VCaP (cell line): ENCODE results near the gene S100PBP.

ENCODE experiments used
- H3K27ac ChIP-seq: fragments of 450-650 bp; 2 replicates; pipeline ENCODE4 v1.5.1; 2017
- TF ChIP-seq, protein P1 (sequence below): fragments of 450-650 bp; conservative IDR thresholded peaks from 2 replicates; pipeline ENCODE4 v1.5.1; 2017; ENCODE audit warnings: mild to moderate bottlenecking, moderate library complexity

The S100PBP gene

DNA sequence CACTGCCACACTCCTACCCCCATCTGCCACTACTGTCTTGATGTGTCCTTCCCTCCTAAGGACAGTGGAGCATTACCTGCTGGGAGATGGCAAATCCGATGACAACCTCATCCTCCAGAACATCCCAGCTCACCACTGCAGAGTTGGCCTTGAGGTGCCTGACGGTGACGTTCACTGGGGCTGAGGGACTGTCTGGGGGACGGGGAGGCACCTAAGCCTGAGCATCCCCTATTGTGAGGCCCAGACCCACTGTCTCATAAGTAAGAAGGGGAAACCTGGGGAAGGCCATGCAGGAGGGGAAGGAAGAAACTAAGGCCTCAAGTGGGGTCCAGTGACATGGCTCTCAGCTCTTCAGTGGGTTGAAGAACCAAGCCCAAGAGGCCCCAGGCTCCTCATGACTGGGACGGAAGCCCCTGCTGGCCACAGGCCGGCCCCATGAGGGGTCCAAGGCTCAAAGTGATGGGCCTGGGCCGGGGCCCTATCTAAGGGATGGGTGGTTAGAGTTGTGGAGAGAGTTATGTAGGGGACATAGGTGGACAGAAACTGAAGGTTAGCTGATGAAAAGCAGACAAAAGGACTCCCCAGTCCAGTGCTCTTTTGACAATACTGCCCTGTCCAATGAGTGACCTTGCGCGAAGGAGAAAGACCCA, 51.5 kb downstream of the S100PBP start:
- no peak overlapping the region for H3K27ac ChIP-seq
- TF ChIP-seq, protein P1, sequence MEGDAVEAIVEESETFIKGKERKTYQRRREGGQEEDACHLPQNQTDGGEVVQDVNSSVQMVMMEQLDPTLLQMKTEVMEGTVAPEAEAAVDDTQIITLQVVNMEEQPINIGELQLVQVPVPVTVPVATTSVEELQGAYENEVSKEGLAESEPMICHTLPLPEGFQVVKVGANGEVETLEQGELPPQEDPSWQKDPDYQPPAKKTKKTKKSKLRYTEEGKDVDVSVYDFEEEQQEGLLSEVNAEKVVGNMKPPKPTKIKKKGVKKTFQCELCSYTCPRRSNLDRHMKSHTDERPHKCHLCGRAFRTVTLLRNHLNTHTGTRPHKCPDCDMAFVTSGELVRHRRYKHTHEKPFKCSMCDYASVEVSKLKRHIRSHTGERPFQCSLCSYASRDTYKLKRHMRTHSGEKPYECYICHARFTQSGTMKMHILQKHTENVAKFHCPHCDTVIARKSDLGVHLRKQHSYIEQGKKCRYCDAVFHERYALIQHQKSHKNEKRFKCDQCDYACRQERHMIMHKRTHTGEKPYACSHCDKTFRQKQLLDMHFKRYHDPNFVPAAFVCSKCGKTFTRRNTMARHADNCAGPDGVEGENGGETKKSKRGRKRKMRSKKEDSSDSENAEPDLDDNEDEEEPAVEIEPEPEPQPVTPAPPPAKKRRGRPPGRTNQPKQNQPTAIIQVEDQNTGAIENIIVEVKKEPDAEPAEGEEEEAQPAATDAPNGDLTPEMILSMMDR, result no peak

DNA sequence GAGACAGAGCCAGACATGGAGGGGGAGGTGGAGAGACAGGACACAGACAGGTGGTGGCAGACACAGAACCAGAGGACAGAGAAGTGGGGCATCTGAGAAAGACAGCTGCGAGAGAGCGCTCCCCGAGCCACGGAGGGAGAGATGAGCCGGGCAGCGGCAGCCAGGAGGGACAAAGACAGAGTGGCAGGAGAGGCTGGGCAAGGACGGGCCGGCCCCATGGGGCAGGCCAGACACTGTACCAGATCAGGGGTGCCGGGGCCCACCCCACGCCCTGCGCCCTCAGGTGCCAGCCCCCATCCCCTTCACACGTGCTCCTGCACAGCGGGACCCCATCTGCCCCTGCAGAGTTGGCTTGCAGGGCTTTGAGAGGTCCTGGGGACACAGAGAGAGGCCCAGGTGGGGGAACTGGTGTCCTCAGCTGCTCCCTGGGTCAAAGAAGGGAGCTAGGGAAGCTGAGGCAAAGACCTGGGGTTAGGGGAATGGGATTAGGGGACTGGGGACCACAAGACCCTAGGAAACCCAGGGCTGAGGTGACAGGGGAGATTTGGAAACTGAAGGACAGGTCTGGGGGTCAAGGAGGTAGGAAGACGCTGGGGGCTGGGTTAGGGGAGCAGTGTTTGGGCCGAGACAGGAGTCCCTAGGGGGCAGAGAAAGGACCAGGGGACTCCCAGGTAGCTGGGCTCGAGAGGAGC, 52.6 kb downstream of the S100PBP start:
- H3K27ac ChIP-seq, result no peak overlapping the region; the same call in 1 of the 2 replicates

DNA sequence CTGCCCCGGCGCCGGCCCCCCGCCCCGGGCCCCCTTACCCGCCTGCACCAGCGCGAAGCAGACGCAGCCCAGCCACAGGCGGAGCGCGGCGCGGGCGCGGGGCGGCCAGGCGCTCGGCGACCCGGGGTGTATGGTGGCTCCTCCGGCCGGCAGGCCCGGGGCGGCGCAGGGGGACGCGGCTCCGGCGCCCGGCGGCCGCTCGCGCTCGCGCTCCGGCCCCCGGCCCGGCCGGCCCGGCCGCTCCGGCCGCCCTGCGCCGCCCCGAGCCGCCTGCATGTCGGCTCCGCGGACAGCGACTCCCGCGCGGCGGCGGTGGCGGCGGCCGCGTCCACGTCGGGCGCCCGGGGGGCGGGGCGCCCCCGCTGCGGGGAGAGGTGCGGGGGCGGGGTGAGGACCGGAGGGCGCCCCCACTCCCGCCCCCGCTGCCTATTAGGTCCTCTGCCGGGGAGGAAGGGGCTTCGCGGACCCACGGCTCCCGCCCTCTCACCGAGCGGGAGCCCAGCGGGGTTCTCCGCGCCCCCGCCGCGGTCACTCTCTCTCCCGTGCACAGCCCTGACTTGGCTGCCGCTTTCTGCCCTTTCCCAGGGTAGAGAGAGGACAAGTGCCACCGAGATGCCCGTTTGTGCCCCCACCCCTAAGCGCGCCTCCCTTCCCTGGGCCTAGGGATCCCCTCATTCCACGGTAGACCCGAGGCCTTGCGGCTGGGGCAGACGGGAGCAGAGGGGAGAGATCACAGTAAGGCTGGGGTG, 53.3 kb downstream of the S100PBP start, which contains the start of gene FNDC5:
TSS of gene FNDC5 (minus strand) at position 298 of the 749 bp plus-strand sequence.
- TF ChIP-seq, protein P1, result no peak
- H3K27ac ChIP-seq, result no peak within 1 kb of the TSS; the same call in 1 of the 2 replicates

More for the DNA sequence above, 52.6 kb downstream of the S100PBP start:
- TF ChIP-seq, protein P1, result no peak

DNA sequence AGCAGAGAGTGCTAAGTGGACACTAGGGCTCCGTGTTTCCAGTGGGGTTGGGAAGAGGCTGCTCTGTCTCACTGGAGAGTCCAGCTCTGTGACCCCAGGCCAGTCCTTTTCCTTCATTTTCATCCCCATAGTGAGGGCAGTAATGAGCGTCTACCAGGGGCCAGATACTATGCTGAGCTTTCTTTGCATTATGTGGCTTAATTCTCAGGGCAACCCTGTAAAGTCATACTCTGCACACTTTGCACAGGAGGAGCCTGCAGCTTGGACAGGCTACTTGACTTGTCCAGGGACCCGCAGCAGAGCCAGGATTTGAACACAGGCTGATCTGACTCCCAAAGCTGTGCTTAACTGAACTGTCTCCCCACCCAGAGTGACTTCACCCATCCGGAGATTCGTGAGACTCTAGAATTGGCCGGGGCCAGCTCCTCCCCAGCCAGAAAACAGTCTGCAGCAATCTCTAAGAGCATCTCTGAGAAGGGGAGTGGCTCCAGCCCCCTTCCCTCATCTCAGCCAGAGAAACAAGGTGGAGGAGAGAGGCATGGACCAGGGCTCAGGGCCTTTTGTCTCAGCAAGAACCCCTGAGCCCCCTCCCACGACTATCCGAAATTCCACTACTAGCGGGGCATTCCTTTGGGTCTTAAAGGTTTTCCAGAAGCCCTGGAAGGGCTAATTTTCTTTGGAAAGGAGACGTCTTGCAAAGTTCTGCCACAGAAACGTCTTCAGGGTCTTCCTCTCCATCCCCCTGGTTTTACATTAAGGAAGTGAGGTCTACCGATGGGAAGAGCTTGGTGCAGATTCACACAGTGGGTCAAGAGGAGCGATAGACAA, 54.1 kb downstream of the S100PBP start:
- TF ChIP-seq, protein P1, result no peak

DNA sequence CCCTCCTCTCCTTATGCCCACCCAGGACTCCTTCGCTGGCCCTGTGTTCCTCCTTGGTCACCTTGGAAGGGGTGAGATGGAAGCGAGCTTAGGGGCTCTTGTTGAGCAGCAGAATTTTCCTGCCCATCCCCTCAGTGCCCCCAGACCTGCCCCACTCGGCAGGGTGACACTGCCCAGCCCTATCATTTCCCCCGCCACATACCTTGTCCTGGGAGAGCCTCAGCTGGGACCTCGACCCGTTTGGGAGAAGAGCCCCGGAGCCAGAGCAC, 54.7 kb downstream of the S100PBP start:
- H3K27ac ChIP-seq, result no peak overlapping the region
- TF ChIP-seq, protein P1, result no peak

More for the DNA sequence above, 54.1 kb downstream of the S100PBP start:
- no peak overlapping the region; the same call in 1 of the 2 replicates for H3K27ac ChIP-seq

DNA sequence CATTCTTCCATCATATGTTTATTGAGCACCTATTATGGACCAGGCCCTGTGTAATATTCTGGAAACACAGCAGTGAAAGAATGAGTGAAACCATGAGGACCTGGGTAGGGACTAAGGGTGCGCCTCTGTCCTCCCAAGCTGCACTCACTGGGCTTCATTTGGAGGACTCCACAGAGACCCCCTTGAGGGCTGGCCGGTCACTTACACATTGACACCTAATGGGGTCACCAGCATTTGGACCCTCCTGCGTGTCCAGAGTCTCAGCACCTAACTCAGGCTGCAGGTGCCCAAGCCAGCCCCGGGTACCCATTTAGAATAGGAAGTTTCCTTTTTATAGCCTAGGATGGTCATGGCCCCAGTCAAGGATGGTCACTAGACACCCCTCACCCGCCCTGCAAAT, 56.0 kb downstream of the S100PBP start:
- H3K27ac ChIP-seq, result no peak overlapping the region
- TF ChIP-seq, protein P1, result no peak
